Breast epithelium (tissue), 3 donors: ENCODE measurements around the gene BSDC1.
"Not testable (repeated sequence)": the region's sequence is repeated elsewhere in the genome, so short reads cannot be mapped to it uniquely, and the experiment has no call there.

Experiments used
- POLR2A ChIP-seq: fragments of 450-650 bp; IDR thresholded peaks from one replicate; pipeline ENCODE4 v1.6.1; 2016; ENCODE audit warnings: antibody characterized with exemption, mild to moderate bottlenecking, moderate library complexity
- POLR2AphosphoS5 ChIP-seq, 3 donors: sonication (generic); formaldehyde crosslinking; IDR thresholded peaks; one replicate each; pipeline ENCODE4 v1.6.1; 2017; ENCODE audit warnings: antibody characterized with exemption in 3 of 3
- TF ChIP-seq, protein P1 (sequence below), 3 donors: fragments of 450-650 bp; IDR thresholded peaks; one replicate each; pipeline ENCODE4 v1.5.1; 2016 to 2017; ENCODE audit warnings: antibody characterized with exemption in 3 of 3, mild to moderate bottlenecking in 3 of 3, moderate library complexity in 3 of 3

DNA sequence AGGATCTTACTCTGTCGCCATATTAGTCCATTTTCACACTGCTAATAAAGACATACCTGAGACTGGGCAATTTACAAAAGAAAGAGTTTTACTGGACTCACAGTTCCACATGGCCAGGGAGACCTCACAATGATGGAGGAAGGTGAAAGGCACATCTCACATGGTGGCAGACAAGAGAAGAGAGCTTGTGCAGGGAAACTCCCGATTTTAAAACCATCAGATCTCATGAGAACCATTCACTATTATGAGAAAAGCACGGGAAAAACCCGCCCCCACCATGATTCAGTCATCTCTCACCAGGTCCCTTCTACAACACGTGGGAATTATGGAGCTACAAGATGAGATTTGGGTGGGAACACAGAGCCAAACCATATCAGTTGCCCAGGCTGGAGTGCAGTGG is 2.3 kb upstream of the BSDC1 start:
- TF ChIP-seq, protein P1, sequence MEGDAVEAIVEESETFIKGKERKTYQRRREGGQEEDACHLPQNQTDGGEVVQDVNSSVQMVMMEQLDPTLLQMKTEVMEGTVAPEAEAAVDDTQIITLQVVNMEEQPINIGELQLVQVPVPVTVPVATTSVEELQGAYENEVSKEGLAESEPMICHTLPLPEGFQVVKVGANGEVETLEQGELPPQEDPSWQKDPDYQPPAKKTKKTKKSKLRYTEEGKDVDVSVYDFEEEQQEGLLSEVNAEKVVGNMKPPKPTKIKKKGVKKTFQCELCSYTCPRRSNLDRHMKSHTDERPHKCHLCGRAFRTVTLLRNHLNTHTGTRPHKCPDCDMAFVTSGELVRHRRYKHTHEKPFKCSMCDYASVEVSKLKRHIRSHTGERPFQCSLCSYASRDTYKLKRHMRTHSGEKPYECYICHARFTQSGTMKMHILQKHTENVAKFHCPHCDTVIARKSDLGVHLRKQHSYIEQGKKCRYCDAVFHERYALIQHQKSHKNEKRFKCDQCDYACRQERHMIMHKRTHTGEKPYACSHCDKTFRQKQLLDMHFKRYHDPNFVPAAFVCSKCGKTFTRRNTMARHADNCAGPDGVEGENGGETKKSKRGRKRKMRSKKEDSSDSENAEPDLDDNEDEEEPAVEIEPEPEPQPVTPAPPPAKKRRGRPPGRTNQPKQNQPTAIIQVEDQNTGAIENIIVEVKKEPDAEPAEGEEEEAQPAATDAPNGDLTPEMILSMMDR (IDR thresholded peaks at IDR 0.05): not testable (repeated sequence)
- TF ChIP-seq POLR2AphosphoS5 (IDR thresholded peaks at IDR 0.05); POLR2A: not testable (repeated sequence)
